HUES6 (cell line): ENCODE data around the gene C19orf53.

Experiments
- H3K27ac ChIP-seq: 2 replicates; pipeline ENCODE4 v1.7.0; 2013; ENCODE audit warnings: low read depth, mild to moderate bottlenecking, low read length, inconsistent platforms
- H3K27me3 ChIP-seq: 2 replicates; pipeline ENCODE4 v1.6.1; 2013; ENCODE audit warnings: low read length; ENCODE audit not compliant: control insufficient read depth, insufficient read depth
- H3K36me3 ChIP-seq: 2 replicates; pipeline ENCODE4 v1.6.1; 2013; ENCODE audit warnings: low read length; ENCODE audit not compliant: control insufficient read depth, insufficient read depth
- H3K4me1 ChIP-seq: 2 replicates; pipeline ENCODE4 v1.6.1; 2013; ENCODE audit warnings: low read length; ENCODE audit not compliant: control insufficient read depth, insufficient read depth
- H3K4me3 ChIP-seq: 2 replicates; pipeline ENCODE4 v1.5.1; 2013; ENCODE audit warnings: low read depth, low read length
- H3K9ac ChIP-seq: one replicate; pipeline ENCODE4 v1.6.1; 2013; ENCODE audit warnings: mild to moderate bottlenecking, low read length
- H3K9me3 ChIP-seq: 2 replicates; pipeline ENCODE4 v1.6.1; 2013; ENCODE audit warnings: low read depth, low read length; ENCODE audit not compliant: control insufficient read depth, insufficient read depth

C19orf53 gene

DNA sequence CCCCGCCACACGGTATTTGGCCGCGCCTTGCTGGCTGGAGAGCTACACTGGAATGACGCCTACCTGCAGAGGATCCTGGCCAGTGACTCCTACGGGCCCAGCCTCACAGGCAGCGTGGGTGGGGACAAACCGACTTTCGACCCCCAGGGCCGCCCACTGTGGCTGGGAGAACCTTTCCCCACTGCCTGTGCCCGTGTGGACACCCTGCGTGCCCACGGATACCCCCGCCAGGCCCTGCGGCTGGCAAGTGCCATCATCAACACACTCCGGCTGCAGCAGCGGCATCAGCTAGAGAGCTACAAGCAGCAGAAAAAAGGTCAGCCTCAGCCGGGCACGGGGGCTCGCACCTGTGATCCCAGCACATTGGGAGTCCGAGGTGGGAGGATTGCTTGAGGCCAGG, 40.3 kb downstream of the C19orf53 start:
- no peak overlapping the region for H3K27ac ChIP-seq
- H3K4me1 ChIP-seq, result peaks cover 3% of the 10 kb centered on the region
- no peaks in the 10 kb centered on the region for H3K9me3 ChIP-seq
- peaks cover 48% of the 10 kb centered on the region for H3K36me3 ChIP-seq
- no peaks in the 10 kb centered on the region for H3K27me3 ChIP-seq
- no peak overlapping the region for H3K4me3 ChIP-seq
- no peak overlapping the region for H3K9ac ChIP-seq

DNA sequence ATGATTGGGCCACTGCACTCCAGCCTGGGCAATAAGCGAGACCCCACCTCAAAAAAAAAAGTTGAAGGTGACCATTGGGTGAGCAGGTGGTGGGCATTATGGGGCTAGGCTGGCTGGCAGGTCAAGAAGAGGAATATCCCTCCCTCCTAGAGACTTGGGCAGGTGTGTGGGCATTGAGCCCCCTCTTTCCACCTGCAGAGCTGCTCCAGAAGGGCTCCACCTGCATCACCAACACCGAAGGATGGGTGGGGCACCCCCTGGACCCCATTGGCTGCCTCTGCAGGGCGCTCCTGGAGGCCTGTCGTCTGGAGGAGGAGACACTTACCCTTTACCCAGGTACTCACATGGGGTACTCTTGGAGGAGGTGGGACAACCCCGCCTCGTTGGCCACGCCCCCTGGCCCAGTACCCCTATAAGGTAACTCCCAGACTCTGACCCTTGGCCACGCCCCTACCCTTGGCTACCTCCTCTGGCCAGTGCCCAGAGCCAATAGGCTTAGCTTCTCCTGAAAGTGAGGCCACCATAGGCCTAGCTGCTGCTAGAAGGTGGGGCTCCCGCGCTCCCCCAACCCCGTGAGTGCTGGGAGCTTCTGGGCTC, 42.9 kb downstream of the C19orf53 start:
- Histone ChIP-seq H3K4me3 (peak overlapping the region; percentile 63), H3K36me3 (peaks cover 51% of the 10 kb centered on the region), H3K27me3 (no peaks in the 10 kb centered on the region), H3K9ac (no peak overlapping the region), H3K4me1 (peaks cover 3% of the 10 kb centered on the region), H3K27ac (no peak overlapping the region), H3K9me3 (no peaks in the 10 kb centered on the region)

DNA sequence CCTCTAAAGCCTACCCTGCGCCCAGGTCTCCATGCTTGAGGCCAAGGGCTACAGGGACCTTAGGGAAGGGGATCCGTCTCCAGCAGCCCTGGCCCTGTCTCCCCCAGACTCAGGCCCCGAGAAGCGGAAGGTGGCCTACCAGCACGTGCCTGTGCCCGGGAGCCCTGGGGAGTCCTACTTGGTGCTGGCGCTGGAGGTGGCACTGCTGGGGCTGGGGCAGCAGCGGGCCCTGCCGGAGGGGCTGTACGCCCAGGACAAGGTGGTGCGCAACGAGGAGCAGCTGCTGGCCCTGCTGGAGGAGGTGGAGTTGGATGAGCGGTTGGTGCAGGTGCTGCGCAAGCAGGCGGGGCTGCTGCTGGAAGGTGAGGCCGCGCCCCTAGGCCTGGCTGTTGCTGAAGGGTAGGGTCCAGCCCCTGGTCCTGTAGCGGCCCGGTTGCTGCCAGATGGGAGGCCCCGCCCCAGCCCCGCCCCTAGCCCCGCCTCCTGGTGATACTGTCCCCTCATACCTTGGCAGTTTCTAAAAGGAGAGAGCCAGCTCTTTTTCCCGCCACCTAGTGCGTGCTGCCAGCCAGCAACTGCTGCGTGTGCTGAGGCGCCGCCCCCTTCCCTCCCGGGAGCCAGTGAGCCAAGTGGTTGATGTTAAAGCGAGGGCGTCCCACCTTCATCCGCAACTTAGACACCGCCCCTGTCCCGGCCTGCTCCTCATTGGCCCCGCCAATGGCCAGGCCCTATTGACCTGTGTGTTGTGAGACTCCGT, 43.5 kb downstream of the C19orf53 start:
- Histone ChIP-seq H3K27me3 (no peaks in the 10 kb centered on the region), H3K36me3 (peaks cover 52% of the 10 kb centered on the region), H3K4me3 (peak overlapping the region; percentile 63), H3K9me3 (no peaks in the 10 kb centered on the region), H3K4me1 (peaks cover 3% of the 10 kb centered on the region), H3K9ac (peak overlapping the region; percentile 54), H3K27ac (no peak overlapping the region)

DNA sequence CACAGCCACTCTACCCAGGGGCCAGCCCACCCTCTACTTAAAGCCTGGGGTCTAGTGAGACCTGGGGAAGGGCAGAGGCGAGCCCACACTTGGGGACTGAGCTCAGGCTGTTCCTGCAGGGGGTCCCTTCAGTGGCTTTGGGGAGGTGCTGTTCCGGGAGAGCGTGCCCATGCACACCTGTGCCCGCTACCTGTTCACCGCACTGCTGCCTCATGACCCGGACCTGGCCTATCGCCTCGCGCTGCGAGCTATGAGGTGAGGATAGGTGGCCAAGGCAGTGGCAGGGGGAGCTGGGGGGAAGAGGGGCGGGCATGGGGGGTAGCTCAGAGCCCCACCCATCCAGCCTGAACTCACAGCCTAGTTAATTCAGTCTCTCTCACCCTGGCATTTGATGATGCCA, 45.0 kb downstream of the C19orf53 start:
- no peak overlapping the region for H3K27ac ChIP-seq
- no peaks in the 10 kb centered on the region for H3K9me3 ChIP-seq
- H3K27me3 ChIP-seq, result no peaks in the 10 kb centered on the region
- H3K36me3 ChIP-seq, result peaks cover 51% of the 10 kb centered on the region
- H3K9ac ChIP-seq, result no peak overlapping the region
- peaks cover 3% of the 10 kb centered on the region for H3K4me1 ChIP-seq
- H3K4me3 ChIP-seq, result no peak overlapping the region

DNA sequence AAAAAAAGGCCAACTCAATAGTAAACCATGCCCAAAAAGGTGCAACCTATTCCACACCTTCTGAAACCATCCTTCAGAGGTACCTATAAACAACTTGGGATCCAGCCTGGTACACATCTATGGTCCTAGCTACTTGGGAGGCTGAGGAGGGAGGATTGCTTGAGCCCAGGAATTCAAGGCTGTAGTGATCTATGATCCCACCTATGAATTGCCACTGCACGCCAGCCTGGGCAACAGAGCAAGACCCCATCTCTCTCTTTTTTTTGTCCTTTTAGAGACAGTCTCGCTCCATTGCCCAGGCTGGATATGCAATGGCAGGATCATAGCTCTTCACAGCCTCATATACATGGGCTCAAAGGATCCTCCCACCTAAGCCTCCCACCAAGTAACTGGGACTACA, 47.0 kb downstream of the C19orf53 start:
- Histone ChIP-seq H3K27ac (no peak overlapping the region), H3K4me3 (no peak overlapping the region), H3K9ac (no peak overlapping the region), H3K27me3 (no peaks in the 10 kb centered on the region), H3K4me1 (peaks cover 8% of the 10 kb centered on the region), H3K36me3 (peaks cover 47% of the 10 kb centered on the region), H3K9me3 (no peaks in the 10 kb centered on the region)

DNA sequence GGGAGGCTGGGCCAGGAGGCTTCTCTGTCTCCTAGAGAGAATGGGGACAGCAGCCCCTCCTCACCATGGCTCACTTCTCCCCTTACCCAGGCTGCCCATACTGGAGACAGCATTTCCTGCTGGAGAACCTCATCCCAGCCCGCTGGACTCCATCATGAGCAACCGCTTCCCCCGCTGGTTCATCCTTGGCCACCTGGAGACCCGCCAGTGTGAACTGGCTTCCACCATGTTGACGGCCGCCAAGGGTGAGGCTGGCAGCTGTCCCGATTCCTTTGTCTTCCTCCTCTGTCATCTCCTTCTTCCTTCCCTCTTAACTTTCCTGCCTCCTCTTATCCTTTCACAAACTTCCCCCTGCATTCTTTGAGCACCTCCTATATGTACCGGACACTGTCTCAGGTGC, 49.0 kb downstream of the C19orf53 start:
- Histone ChIP-seq H3K4me3 (no peak overlapping the region), H3K9ac (no peak overlapping the region), H3K27me3 (no peaks in the 10 kb centered on the region), H3K4me1 (peaks cover 7% of the 10 kb centered on the region; the same call in 1 of the 2 replicates), H3K9me3 (no peaks in the 10 kb centered on the region), H3K36me3 (peaks cover 50% of the 10 kb centered on the region), H3K27ac (no peak overlapping the region)

DNA sequence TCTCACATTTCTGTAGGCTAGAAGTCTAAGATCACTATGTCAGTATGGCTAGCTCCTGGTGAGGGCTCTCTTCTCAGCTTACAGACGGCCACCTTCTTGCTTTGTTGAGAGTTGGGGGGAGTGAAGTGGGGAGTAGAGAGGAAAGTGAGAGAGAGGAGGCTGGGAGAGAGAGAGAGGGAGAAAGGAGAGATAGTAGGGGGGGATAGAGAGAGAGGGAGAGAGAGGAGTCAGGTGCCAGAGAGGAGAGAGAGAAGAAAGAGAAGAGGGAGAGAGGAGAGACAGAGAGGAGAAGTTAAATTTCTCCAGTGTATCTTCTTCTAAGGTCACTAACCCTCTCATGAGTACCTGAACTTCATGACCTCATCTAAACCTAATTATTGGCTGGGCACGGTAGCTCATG, 49.6 kb downstream of the C19orf53 start:
- Histone ChIP-seq H3K27ac (no peak overlapping the region), H3K4me3 (no peak overlapping the region), H3K9me3 (no peaks in the 10 kb centered on the region), H3K27me3 (no peaks in the 10 kb centered on the region), H3K4me1 (peaks cover 7% of the 10 kb centered on the region; the same call in 1 of the 2 replicates), H3K36me3 (peaks cover 56% of the 10 kb centered on the region), H3K9ac (no peak overlapping the region)

DNA sequence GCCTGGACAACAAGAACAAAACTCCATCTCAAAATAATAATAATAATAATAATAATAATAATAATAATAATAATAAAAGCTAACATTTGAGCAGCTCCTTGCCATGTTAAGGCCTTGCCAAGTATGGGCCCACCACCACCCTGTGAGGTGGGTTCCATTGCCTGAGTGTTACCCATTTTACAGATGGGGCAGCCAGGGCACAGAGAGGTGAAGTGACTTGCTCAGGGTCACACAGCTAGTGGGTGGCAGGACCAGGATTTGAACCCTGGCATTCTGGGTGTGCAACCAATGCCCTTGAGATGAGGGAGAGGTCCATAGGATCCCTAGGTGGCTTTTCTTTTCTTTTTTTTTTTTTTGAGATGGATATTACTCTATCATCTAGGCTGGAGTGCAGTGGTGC, 50.4 kb downstream of the C19orf53 start:
- H3K27ac ChIP-seq, result no peak overlapping the region
- H3K36me3 ChIP-seq, result peaks cover 59% of the 10 kb centered on the region
- no peaks in the 10 kb centered on the region for H3K9me3 ChIP-seq
- H3K4me3 ChIP-seq, result no peak overlapping the region
- H3K9ac ChIP-seq, result no peak overlapping the region
- H3K27me3 ChIP-seq, result no peaks in the 10 kb centered on the region
- H3K4me1 ChIP-seq, result peaks cover 7% of the 10 kb centered on the region; the same call in 1 of the 2 replicates

DNA sequence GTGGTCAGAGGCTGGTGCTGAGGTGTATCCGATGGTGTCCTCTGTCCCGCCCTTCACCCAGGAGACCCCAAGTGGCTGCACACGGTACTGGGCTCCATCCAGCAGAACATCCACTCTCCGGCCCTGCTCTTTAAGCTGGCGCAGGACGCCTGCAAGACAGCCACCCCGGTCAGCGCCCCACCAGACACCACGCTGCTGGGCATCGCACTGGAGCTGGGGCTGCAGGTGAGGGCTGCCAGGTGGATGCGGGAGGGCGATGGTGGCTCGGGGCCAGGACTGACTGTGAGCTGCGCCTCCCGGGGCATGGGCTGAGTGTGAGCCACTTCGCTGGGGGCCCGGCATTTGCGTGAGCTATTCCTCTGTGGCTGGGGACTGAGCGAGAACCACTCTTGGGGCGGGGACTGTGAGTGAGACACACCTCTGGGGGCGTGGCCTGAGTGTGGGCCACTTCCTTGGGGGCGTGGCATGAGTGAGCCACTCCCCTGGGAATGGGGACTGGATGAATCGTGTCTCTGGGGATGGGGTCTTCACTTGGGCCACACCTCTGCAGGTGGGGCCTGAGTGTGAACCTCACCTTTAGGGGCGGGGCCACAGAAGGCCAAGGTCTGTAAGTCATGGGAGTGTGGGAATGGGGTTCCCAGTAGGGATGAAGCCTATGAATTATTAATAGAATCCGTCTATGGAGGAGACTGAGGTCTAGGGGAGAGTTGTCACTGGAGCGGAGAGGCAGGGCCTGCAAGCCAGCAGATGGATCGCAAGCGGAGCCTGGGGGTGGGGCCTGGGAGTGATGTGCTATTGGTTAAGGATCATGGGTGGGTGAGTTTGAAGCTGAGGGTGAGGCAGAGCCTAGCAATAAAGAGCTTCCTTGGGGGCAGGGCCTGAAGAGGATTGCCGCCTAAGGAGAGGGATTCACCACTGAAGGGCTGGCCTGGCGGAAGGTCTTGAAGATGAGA, 51.5 kb downstream of the C19orf53 start:
- no peak overlapping the region for H3K4me3 ChIP-seq
- H3K9me3 ChIP-seq, result no peaks in the 10 kb centered on the region
- H3K36me3 ChIP-seq, result peaks cover 63% of the 10 kb centered on the region
- no peak overlapping the region for H3K9ac ChIP-seq
- H3K27ac ChIP-seq, result no peak overlapping the region
- no peaks in the 10 kb centered on the region for H3K27me3 ChIP-seq
- H3K4me1 ChIP-seq, result peaks cover 7% of the 10 kb centered on the region; the same call in 1 of the 2 replicates

DNA sequence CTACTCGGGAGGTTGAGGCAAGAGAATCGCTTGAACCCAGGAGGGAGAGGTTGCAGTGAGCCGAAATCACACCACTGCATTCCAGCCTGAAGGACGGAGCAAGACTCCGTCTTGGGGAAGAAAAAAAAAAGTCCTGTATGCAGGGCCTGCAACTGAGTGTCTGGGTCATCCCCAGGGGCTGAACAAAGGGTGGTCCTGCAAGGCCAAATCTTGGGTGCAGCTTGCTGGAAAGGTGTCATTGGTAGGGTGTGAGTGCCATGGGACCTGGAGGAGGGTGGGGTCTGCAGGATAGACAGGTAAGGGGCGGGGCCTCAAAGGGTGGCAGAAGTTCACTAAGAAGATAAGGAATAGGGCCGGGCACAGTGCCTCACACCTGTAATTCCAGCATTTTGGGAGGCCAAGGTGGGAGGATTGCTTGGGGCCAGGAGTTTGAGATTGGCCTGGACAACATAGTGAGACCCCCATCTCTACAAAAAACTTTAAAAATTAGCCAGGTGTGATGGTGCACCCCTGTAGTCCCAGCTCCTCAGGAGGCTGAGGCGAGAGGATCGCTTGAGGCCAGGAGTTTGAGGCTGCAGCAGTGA, 52.5 kb downstream of the C19orf53 start:
- H3K4me1 ChIP-seq, result peaks cover 7% of the 10 kb centered on the region; the same call in 1 of the 2 replicates
- no peak overlapping the region for H3K27ac ChIP-seq
- H3K36me3 ChIP-seq, result peaks cover 61% of the 10 kb centered on the region
- no peak overlapping the region for H3K4me3 ChIP-seq
- H3K9me3 ChIP-seq, result no peaks in the 10 kb centered on the region
- no peaks in the 10 kb centered on the region for H3K27me3 ChIP-seq
- H3K9ac ChIP-seq, result no peak overlapping the region
